K562 (cell line): ENCODE results near the gene TAF9B. TPM values are rescaled to one million over a fixed set of nuclear protein-coding genes. Genes with fewer than 3 reads are reported as not detected.

Experiments used
- ATAC-seq: fragments of 200-7000 bp; cut with Tn5 transposase; 3 replicates; pipeline ENCODE4 v1.9.1; 2020; ENCODE audit warnings: moderate library complexity
- BruUV-seq: library from RNA; stranded (reverse); fragments of 400-500 nt; replicated peaks from 2 replicates; lab custom pipeline; 2021; lab: Mats Ljungman, UMichigan
- CTCF ChIA-PET: fragments of 300-600 bp; formaldehyde crosslinking; extraction: SDS; loops from one replicate; lab custom pipeline; 2021; ENCODE audit warnings: low intra/inter-chr PET ratio; lab: Yijun Ruan, JAX
- POLR2A ChIA-PET: fragments of 300-600, 350-650 bp; sonication (Branson Sonifier 250); formaldehyde crosslinking; extraction: SDS; loops from one replicate; lab custom pipeline; 2021; ENCODE audit warnings: antibody characterized with exemption, inconsistent platforms; lab: Yijun Ruan, JAX
- DNase-seq, 4 experiments: peaks; one replicate each; pipeline versions ENCODE4 v3.0.0 to v3.0.0-alpha.2; 2011 to 2018; ENCODE audit warnings: low spot score in 3 of 4, mixed read lengths in 3 of 4; ENCODE audit errors: extremely low read depth in 1 of 4
- FAIRE-seq: peaks from 2 replicates; lab custom pipeline; 2011; peaks lifted over from hg19 to GRCh38; lab: Jason Lieb, UNC
- H2AFZ ChIP-seq: 2 replicates; pipeline ENCODE4 v1.6.0; 2011; ENCODE audit warnings: low read depth, low read length, control low read depth, inconsistent platforms
- H3K27ac ChIP-seq: fragments of 200-600 bp; 3 replicates; pipeline ENCODE4 v1.8.0; 2011; ENCODE audit warnings: low read depth, mild to moderate bottlenecking, control low read depth, inconsistent platforms, low read length, moderate library complexity, mixed read lengths; ENCODE audit errors: extremely low read depth
- H3K27me3 ChIP-seq, 2 experiments: fragments of 300-600 bp in 1 of 2; 2 replicates in 1 of 2; 3 replicates in 1 of 2; pipeline versions ENCODE4 v1.6.0 to v1.8.0; 2011; ENCODE audit warnings: inconsistent platforms in 2 of 2, low read length in 2 of 2, mild to moderate bottlenecking in 1 of 2, mixed read lengths in 1 of 2, moderate library complexity in 1 of 2; ENCODE audit not compliant: control insufficient read depth in 2 of 2, insufficient read depth in 2 of 2
- H3K36me3 ChIP-seq: fragments of 300-600 bp; 3 replicates; pipeline ENCODE4 v1.8.0; 2011; ENCODE audit warnings: mild to moderate bottlenecking, low read length, inconsistent platforms; ENCODE audit not compliant: control insufficient read depth, insufficient read depth
- H3K4me1 ChIP-seq, 2 experiments: fragments of 200-600 bp in 1 of 2; replicated peaks in 1 of 2; 2 replicates in 1 of 2; 3 replicates in 1 of 2; pipeline versions ENCODE4 v1.5.1 to v1.8.0; 2011; ENCODE audit warnings: inconsistent platforms in 2 of 2, low read length in 2 of 2, mild to moderate bottlenecking in 1 of 2, mixed read lengths in 1 of 2, moderate library complexity in 1 of 2; ENCODE audit not compliant: control insufficient read depth in 2 of 2, insufficient read depth in 2 of 2
- H3K4me2 ChIP-seq: 2 replicates; pipeline ENCODE4 v1.6.1; 2011; ENCODE audit warnings: low read length, control low read depth, inconsistent platforms, mixed read lengths; ENCODE audit not compliant: insufficient read depth
- H3K4me3 ChIP-seq: fragments of 200-600 bp; sonication (generic), shearing (Covaris generic); 2 replicates; pipeline ENCODE4 v1.5.1; 2016; ENCODE audit warnings: control low read depth, inconsistent platforms
- H3K79me2 ChIP-seq: fragments of 200-600 bp; 3 replicates; pipeline ENCODE4 v1.8.0; 2011; ENCODE audit warnings: low read length, inconsistent platforms; ENCODE audit not compliant: control insufficient read depth, insufficient read depth
- H3K9ac ChIP-seq, 2 experiments: 2 replicates each; pipeline versions ENCODE4 v1.6.0 to v1.6.1; 2011; ENCODE audit warnings: low read depth in 2 of 2, low read length in 2 of 2, control low read depth in 1 of 2, inconsistent platforms in 1 of 2, mild to moderate bottlenecking in 1 of 2, mixed read lengths in 1 of 2; ENCODE audit not compliant: insufficient read depth in 1 of 2
- H3K9me1 ChIP-seq: one replicate; pipeline ENCODE4 v1.6.0; 2011; ENCODE audit warnings: inconsistent platforms, mild to moderate bottlenecking, low read length, moderate library complexity; ENCODE audit not compliant: control insufficient read depth, insufficient read depth
- H3K9me3 ChIP-seq: replicated peaks from 2 replicates; pipeline ENCODE4 v1.5.1; 2011; ENCODE audit warnings: low read depth, low read length, inconsistent platforms; ENCODE audit not compliant: control insufficient read depth, insufficient read depth
- H4K20me1 ChIP-seq: replicated peaks from 2 replicates; pipeline ENCODE4 v1.6.1; 2011; ENCODE audit warnings: low read length, inconsistent platforms, mixed read lengths; ENCODE audit not compliant: control insufficient read depth, insufficient read depth
- FOXK2 ChIP-seq, 2 experiments: fragments of 450-650 bp; IDR thresholded peaks in 1 of 2; conservative IDR thresholded peaks in 1 of 2; 2 replicates each; pipeline ENCODE4 v1.6.1; 2016; ENCODE audit warnings: low read depth in 2 of 2, mild to moderate bottlenecking in 1 of 2
- L3MBTL2 ChIP-seq: fragments of 450-650 bp; IDR thresholded peaks from 2 replicates; pipeline ENCODE4 v1.6.1; 2016; ENCODE audit warnings: mild to moderate bottlenecking, moderate library complexity
- MYNN ChIP-seq, 2 experiments: sonication (generic); formaldehyde crosslinking in 1 of 2; IDR thresholded peaks; 2 replicates each; pipeline versions ENCODE4 v1.5.0 to v1.6.1; 2016 to 2020; ENCODE audit warnings: antibody characterized with exemption in 1 of 2, missing genetic modification reagents in 1 of 2
- RAD21 ChIP-seq, 2 experiments: fragments of 250-450 bp in 1 of 2; fragments of 450-650 bp in 1 of 2; sonication (Bioruptor Pico) in 1 of 2; formaldehyde crosslinking in 1 of 2; IDR thresholded peaks in 1 of 2; conservative IDR thresholded peaks in 1 of 2; 2 replicates each; pipeline versions ENCODE4 v1.4.0 to v1.8.0; 2020 to 2022; ENCODE audit warnings: mild to moderate bottlenecking in 2 of 2, moderate library complexity in 1 of 2
- SMAD2 ChIP-seq: fragments of 150-350 bp; IDR thresholded peaks from 2 replicates; pipeline ENCODE4 v1.6.1; 2014; ENCODE audit warnings: low read depth, mild to moderate bottlenecking, low read length
- WGBS: fragments of 100-300 bp; shearing (Covaris generic); methylation state at CpG from one replicate; pipeline ENCODE4 v1.1.6; 2016; ENCODE audit warnings: low coverage, mixed read lengths; ENCODE audit not compliant: insufficient coverage; ENCODE audit errors: missing lambda C conversion rate; 5-methylcytosine and 5-hydroxymethylcytosine counted together
- in situ Hi-C: fragments of 300-500 bp; cut with MboI; formaldehyde crosslinking; loops from 4 replicates; pipeline ENCODE4 v1.15.0; 2018; ENCODE audit warnings: inconsistent platforms, mixed read lengths
- intact Hi-C: fragments of 100-400 bp; cut with micrococcal nuclease; formaldehyde crosslinking; loops from 2 replicates; pipeline ENCODE4 v1.14.2; 2022
- polyA plus RNA-seq, 8 experiments: library from polyadenylated mRNA; depleted of rRNA in 4 of 8; stranded (reverse) in 5 of 8; unstranded in 3 of 8; fragments of >200 nt; fragmentation: Nextera tagmentation in 2 of 8; fragmentation: Illumina TruSeq in 1 of 8; extraction: Ambion mirVana in 2 of 8; extraction: Trizol in 1 of 8; gene quantifications; 2 replicates each; pipeline versions ENCODE4 v1.2.1 to v1.2.3, GENCODE V29; 2011 to 2014; ENCODE audit warnings: inconsistent platforms in 1 of 8, missing spikeins in 1 of 8
- total RNA-seq, 7 experiments: library from RNA; depleted of rRNA in 6 of 7; stranded (reverse); fragments of >200 nt in 6 of 7; fragmentation: Illumina TruSeq in 2 of 7; extraction: Trizol in 2 of 7; gene quantifications; 2 replicates each; pipeline versions ENCODE4 v1.2.1 to v1.2.3, GENCODE V29; 2011 to 2021; ENCODE audit warnings: low replicate concordance in 1 of 7

Gene TAF9B
- total and polyA plus RNA-seq, 9 of the 15 experiments (the other 6 are each of a cell fraction or from before 2014, with no cell fraction given) = 10.9 to 42.1 (median 20.8) TPM

GRCh38 chrX:78125148-78125547 lies 14.3 kb downstream of the TAF9B start:
- H3K4me3 ChIP-seq = no peak overlapping the region
- peaks cover 17% of the 10 kb centered on the region for H4K20me1 ChIP-seq
- peaks cover 92% of the 10 kb centered on the region for H3K36me3 ChIP-seq
- BruUV-seq = no TSS peak
- peaks cover 21% of the 10 kb centered on the region for H3K79me2 ChIP-seq
- no peak overlapping the region for H2AFZ ChIP-seq
- H3K27me3 ChIP-seq = no peaks in the 10 kb centered on the region
- no peak overlapping the region for H3K9ac ChIP-seq
- in situ Hi-C loops (no loop called here), intact Hi-C loops (no loop called here)
- peaks cover 3% of the 10 kb centered on the region for H3K9me1 ChIP-seq
- no peak overlapping the region for H3K4me2 ChIP-seq
- H3K4me1 ChIP-seq = no peaks in the 10 kb centered on the region
- no peak overlapping the region for H3K27ac ChIP-seq
- 89% methylated on average over 1 of the region's 1 CpG for WGBS
- ATAC-seq (no peak), FAIRE-seq (no peak)
- POLR2A ChIA-PET = interaction anchor here (1.2 to 1.5 kb wide), 4 partner anchors 11 to 20 kb away, joined by 3 to 5 read pairs (median 4); partner anchors contain the start of gene TAF9B
- TF ChIP-seq SMAD2 (no peak), FOXK2 (conservative IDR thresholded peaks at IDR 0.05 in 1 of 2, IDR thresholded peaks at IDR 0.05 in 1 of 2; ENCODE audit: low read depth in 2 of 2) (no peak), MYNN (IDR thresholded peaks at IDR 0.05) (no peak), MYNN (CRISPR knock-in tag; IDR thresholded peaks at IDR 0.05) (no peak)
- TF ChIP-seq, all 486 proteins: peak for 0
- no peak for DNase-seq
- CTCF ChIA-PET = no interaction called here
- no peaks in the 10 kb centered on the region for H3K9me3 ChIP-seq

GRCh38 chrX:78124307-78124706 lies 15.1 kb downstream of the TAF9B start:
- Histone ChIP-seq H2AFZ (no peak overlapping the region), H3K9me1 (peaks cover 3% of the 10 kb centered on the region), H3K9ac (no peak overlapping the region), H4K20me1 (peaks cover 17% of the 10 kb centered on the region), H3K9me3 (no peaks in the 10 kb centered on the region), H3K79me2 (peaks cover 29% of the 10 kb centered on the region), H3K4me1 (no peaks in the 10 kb centered on the region), H3K4me2 (no peak overlapping the region), H3K27me3 (no peaks in the 10 kb centered on the region), H3K4me3 (no peak overlapping the region), H3K27ac (no peak overlapping the region), H3K36me3 (peaks cover 94% of the 10 kb centered on the region)
- ChIA-PET POLR2A (interaction anchor here (1.2 to 1.5 kb wide), 3 partner anchors 10 to 19 kb away, joined by 3 to 4 read pairs (median 3); no protein-coding TSS in a partner anchor), CTCF (no interaction called here)
- no TSS peak for BruUV-seq
- in situ Hi-C loops (no loop called here), intact Hi-C loops (no loop called here)
- DNase-seq = no peak
- ATAC-seq = peak; percentile 62
- TF ChIP-seq RAD21 (CRISPR knock-in tag; conservative IDR thresholded peaks at IDR 0.05 in 1 of 2, IDR thresholded peaks at IDR 0.05 in 1 of 2) (peak in 1 of 2 experiments; percentile 29; a peak in 2 of 4 replicates), L3MBTL2 (no peak)
- WGBS = 81% methylated on average over 2 of the region's 2 CpGs
- FAIRE-seq = no peak
